Uterus (tissue), 2 donors: ENCODE results near the gene HOOK1.

Source experiments
- CTCF ChIP-seq, 4 experiments: fragments of 200-600 bp in 2 of 4; fragments of 450-650 bp in 2 of 4; sonication (generic) in 2 of 4; IDR thresholded peaks; one replicate each; pipeline ENCODE4 v1.5.1; 2016 to 2019; ENCODE audit warnings: antibody characterized with exemption in 4 of 4, mild to moderate bottlenecking in 2 of 4, moderate library complexity in 1 of 4
- POLR2A ChIP-seq, 2 donors: fragments of 450-650 bp; IDR thresholded peaks; one replicate each; pipeline ENCODE4 v1.6.1; 2016; ENCODE audit warnings: antibody characterized with exemption in 2 of 2, mild to moderate bottlenecking in 1 of 2, moderate library complexity in 1 of 2

- TF ChIP-seq POLR2A (IDR thresholded peaks at IDR 0.05) = no peak
- TF ChIP-seq CTCF (IDR thresholded peaks at IDR 0.05) = no peak
Measured at GRCh38 chr1:59903141-59903754, 88.5 kb downstream of the HOOK1 start.
